ENCODE measurements around the gene FCN3. TPM values are rescaled to one million over a fixed set of nuclear protein-coding genes. Genes with fewer than 3 reads are reported as not detected.

Gene FCN3
- polyA plus RNA-seq, 2 of the 4 experiments (the other 2 are of a cell fraction): not detected

DNA sequence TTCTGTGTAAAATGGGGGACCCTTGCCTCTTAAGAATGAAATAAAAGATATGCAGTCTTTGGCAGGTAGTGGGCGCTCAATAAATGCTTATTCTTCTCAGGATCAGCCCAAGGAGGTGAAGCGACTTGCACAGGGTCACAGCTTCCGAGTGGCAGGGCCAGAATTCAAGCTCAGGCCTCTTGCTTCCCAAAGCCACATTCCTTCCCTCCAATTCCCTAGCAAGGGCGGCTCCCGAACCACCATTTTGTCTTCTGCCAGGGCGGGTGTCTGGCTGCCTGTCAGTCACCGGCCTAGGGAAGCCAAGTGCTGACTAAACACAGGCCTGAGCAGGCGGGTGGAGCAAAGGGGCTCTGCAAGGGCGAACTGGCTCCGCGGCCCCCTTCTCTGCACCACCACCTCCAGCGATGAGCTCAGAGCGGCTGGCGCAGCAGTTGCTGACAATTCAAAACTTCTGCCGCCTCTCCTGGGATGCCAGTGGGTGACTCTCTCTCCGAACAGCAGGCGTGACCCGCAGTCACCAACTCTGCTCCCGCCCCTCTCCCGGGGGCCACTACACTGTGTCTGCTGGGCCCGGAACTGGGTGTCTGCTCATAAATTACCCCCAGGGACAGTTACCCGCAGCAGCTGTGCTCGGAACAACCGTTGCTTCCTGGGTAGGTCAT is 28.6 kb upstream of the FCN3 start:
- TF ChIP-seq ESRRA (IDR thresholded peaks at IDR 0.05; ENCODE audit: borderline replicate concordance, low read length) (no peak), MAZ (IDR thresholded peaks at IDR 0.05; ENCODE audit: borderline replicate concordance, low read depth, low read length) (no peak), ZSCAN20 (CRISPR knock-in tag; IDR thresholded peaks at IDR 0.05) (no peak), CBX2 (IDR thresholded peaks at IDR 0.05; ENCODE audit: borderline replicate concordance, low read depth) (no peak), HOXA7 (CRISPR knock-in tag; IDR thresholded peaks at IDR 0.05) (no peak), MAFK (IDR thresholded peaks at IDR 0.05; ENCODE audit: partially characterized antibody) (no peak), RAD21 (conservative IDR thresholded peaks at IDR 0.05 in 1 of 2, IDR thresholded peaks at IDR 0.05 in 1 of 2) (peak in 1 of 2 experiments; percentile 29; a peak in 1 of 5 replicates)
- TF ChIP-seq, protein P1, sequence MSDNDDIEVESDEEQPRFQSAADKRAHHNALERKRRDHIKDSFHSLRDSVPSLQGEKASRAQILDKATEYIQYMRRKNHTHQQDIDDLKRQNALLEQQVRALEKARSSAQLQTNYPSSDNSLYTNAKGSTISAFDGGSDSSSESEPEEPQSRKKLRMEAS (IDR thresholded peaks at IDR 0.05): no peak
- DNase-seq (ENCODE audit: low read depth in 1 of 2, low spot score in 1 of 2) (peak in 1 of 2 experiments; percentile 25), ATAC-seq (peak in 1 of 2 experiments; percentile 24; a peak in 2 of 6 replicates), FAIRE-seq (no peak)
- CTCF ChIA-PET: interaction anchor here (0.9 to 4.6 kb wide), 7 partner anchors 13 to 205 kb away, joined by 3 to 13 read pairs (median 3); no protein-coding TSS in a partner anchor
- Histone ChIP-seq H3K4me1 (peaks cover 10% of the 10 kb centered on the region; the same call in 1 of the 3 replicates), H3K27ac (no peak overlapping the region), H3K4me3 (no peak overlapping the region), H3K9me3 (no peaks in the 10 kb centered on the region), H3K4me2 (no peak overlapping the region)
- 89% methylated on average over 21 of the region's 24 CpGs for WGBS (ENCODE audit: missing lambda C conversion rate)
- POLR2A ChIA-PET: no interaction called here

DNA sequence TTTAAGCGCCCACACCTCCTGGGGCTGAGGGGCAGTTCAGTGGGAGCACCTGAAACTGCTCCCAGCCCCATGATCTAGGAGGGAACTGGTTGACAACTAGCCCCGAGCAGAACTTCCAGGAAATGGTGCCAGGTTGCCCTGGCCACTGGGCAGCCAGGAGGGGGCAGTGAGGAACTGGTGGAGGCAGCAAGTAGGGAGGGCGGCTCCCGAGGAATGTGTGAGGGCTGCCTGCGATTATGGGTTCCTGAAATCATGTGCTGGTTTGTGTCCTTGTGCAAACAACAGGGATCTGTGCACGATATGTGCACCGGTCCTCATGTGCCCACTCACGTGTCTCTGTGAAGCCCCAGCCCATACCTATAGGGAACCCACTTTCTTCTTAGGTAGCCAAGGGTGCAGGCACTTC is 27.7 kb upstream of the FCN3 start:
- POLR2A ChIA-PET: no interaction called here
- ATAC-seq (peak; percentile 43 to 63; a peak in 4 of 6 replicates), DNase-seq (ENCODE audit: low read depth in 1 of 2, low spot score in 1 of 2) (peak in 1 of 2 experiments; percentile 54), FAIRE-seq (no peak)
- TF ChIP-seq RAD21 (conservative IDR thresholded peaks at IDR 0.05 in 1 of 2, IDR thresholded peaks at IDR 0.05 in 1 of 2) (peak; percentile 11 to 50; a peak in 1 of 5 replicates), NFE2L2 (conservative IDR thresholded peaks at IDR 0.05; ENCODE audit: low read length) (no peak), CTCF (IDR thresholded peaks at IDR 0.05) (0 out of 3 replicates have a peak, but pooled peaks have one; percentile 14)
- WGBS (ENCODE audit: missing lambda C conversion rate): 57% methylated on average over 8 of the region's 8 CpGs
- CTCF ChIA-PET: interaction anchor here (0.7 to 9.6 kb wide), 8 partner anchors 12 to 206 kb away, joined by 3 to 158 read pairs (median 4); no protein-coding TSS in a partner anchor
- H3K4me1 ChIP-seq: peaks cover 10% of the 10 kb centered on the region; the same call in 1 of the 3 replicates
- no peaks in the 10 kb centered on the region for H3K9me3 ChIP-seq
- H3K27ac ChIP-seq: no peak overlapping the region
- H3K4me2 ChIP-seq: no peak overlapping the region
- H3K4me3 ChIP-seq: no peak overlapping the region

- ChIA-PET CTCF (interaction anchor here (1.5 to 9.6 kb wide), 3 partner anchors 13 to 102 kb away, joined by 4 to 158 read pairs (median 6); no protein-coding TSS in a partner anchor), POLR2A (no interaction called here)
- no peak overlapping the region for H3K4me3 ChIP-seq
- DNase-seq (ENCODE audit: low read depth in 1 of 2, low spot score in 1 of 2) (no peak), ATAC-seq (no peak), FAIRE-seq (no peak)
- peaks cover 10% of the 10 kb centered on the region; the same call in 1 of the 3 replicates for H3K4me1 ChIP-seq
- H3K9me3 ChIP-seq: no peaks in the 10 kb centered on the region
- 90% methylated on average over 5 of the region's 5 CpGs for WGBS (ENCODE audit: missing lambda C conversion rate)
- H3K27ac ChIP-seq: no peak overlapping the region
- TF ChIP-seq CEBPB (IDR thresholded peaks at IDR 0.05) (no peak), ZSCAN20 (CRISPR knock-in tag; IDR thresholded peaks at IDR 0.05) (no peak), ESRRA (IDR thresholded peaks at IDR 0.05; ENCODE audit: borderline replicate concordance, low read length) (no peak), CBX2 (IDR thresholded peaks at IDR 0.05; ENCODE audit: borderline replicate concordance, low read depth) (no peak), HOXB13 (CRISPR knock-in tag; IDR thresholded peaks at IDR 0.05; ENCODE audit: low read depth) (no peak), ZC3H11A (IDR thresholded peaks at IDR 0.05) (no peak), KDM1A (IDR thresholded peaks at IDR 0.05; ENCODE audit: low read depth) (no peak), USF2 (IDR thresholded peaks at IDR 0.05) (no peak), FOSB (CRISPR knock-in tag; IDR thresholded peaks at IDR 0.05) (no peak), HES2 (IDR thresholded peaks at IDR 0.05) (no peak), EHMT2 (IDR thresholded peaks at IDR 0.05; ENCODE audit: low read depth) (no peak), RAD21 (conservative IDR thresholded peaks at IDR 0.05 in 1 of 2, IDR thresholded peaks at IDR 0.05 in 1 of 2) (no peak), KDM5A (IDR thresholded peaks at IDR 0.05) (no peak), MAZ (IDR thresholded peaks at IDR 0.05; ENCODE audit: borderline replicate concordance, low read depth, low read length) (no peak), ZFP36 (IDR thresholded peaks at IDR 0.05; ENCODE audit: borderline replicate concordance, partially characterized antibody) (no peak), MYC (IDR thresholded peaks at IDR 0.05; ENCODE audit: borderline replicate concordance, low read length) (no peak), HOXA7 (CRISPR knock-in tag; IDR thresholded peaks at IDR 0.05) (no peak)
- TF ChIP-seq, protein P2, sequence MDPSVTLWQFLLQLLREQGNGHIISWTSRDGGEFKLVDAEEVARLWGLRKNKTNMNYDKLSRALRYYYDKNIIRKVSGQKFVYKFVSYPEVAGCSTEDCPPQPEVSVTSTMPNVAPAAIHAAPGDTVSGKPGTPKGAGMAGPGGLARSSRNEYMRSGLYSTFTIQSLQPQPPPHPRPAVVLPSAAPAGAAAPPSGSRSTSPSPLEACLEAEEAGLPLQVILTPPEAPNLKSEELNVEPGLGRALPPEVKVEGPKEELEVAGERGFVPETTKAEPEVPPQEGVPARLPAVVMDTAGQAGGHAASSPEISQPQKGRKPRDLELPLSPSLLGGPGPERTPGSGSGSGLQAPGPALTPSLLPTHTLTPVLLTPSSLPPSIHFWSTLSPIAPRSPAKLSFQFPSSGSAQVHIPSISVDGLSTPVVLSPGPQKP (IDR thresholded peaks at IDR 0.05; ENCODE audit: low read depth, low read length): no peak
- H3K4me2 ChIP-seq: no peak overlapping the region
These were observed 26.3 kb upstream of the FCN3 start for GRCh38 chr1:27400963-27401341.

Measured in A549 (cell line).